ENCODE results near the gene ANO2. TPM values are rescaled to one million over a fixed set of nuclear protein-coding genes. Genes with fewer than 3 reads are reported as not detected.

ANO2 gene
- total and polyA plus RNA-seq, 8 donors: 0.43 to 2.4 (median 0.97) TPM

DNA sequence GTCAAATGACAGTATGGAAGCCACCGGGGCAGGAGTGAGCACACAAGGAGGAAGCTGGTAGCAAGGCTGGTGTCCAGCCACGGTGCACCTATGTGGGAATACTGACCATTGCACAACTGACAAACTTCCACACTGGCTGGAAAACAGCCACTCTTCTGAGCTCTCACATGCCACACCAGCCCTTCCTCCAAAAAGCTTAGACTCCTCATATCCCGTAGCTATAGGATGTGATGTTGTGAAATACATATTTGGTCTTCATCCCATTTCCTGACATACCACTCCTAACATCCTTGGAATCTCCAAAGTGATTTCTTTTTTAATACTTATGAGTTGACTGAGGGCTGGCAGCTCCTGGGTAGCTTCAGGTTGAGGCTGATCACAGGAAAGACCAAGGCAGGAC is 409.5 kb downstream of the ANO2 start:
- no peaks in the 10 kb centered on the region for H3K4me1 ChIP-seq
- intact Hi-C loops (cut with DNase I): no loop called here
- no peak for FAIRE-seq
- 74 to 88% methylated on average over 3 of the region's 3 CpGs for WGBS, 2 donors
- H3K4me3 ChIP-seq: no peak overlapping the region
- no peaks in the 10 kb centered on the region for H3K36me3 ChIP-seq
- TF ChIP-seq, protein P1, sequence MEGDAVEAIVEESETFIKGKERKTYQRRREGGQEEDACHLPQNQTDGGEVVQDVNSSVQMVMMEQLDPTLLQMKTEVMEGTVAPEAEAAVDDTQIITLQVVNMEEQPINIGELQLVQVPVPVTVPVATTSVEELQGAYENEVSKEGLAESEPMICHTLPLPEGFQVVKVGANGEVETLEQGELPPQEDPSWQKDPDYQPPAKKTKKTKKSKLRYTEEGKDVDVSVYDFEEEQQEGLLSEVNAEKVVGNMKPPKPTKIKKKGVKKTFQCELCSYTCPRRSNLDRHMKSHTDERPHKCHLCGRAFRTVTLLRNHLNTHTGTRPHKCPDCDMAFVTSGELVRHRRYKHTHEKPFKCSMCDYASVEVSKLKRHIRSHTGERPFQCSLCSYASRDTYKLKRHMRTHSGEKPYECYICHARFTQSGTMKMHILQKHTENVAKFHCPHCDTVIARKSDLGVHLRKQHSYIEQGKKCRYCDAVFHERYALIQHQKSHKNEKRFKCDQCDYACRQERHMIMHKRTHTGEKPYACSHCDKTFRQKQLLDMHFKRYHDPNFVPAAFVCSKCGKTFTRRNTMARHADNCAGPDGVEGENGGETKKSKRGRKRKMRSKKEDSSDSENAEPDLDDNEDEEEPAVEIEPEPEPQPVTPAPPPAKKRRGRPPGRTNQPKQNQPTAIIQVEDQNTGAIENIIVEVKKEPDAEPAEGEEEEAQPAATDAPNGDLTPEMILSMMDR (IDR thresholded peaks at IDR 0.05): no peak
- no peak for DNase-seq
- H3K27me3 ChIP-seq: no peaks in the 10 kb centered on the region
- H3K9me3 ChIP-seq: no peaks in the 10 kb centered on the region
- H3K27ac ChIP-seq: no peak overlapping the region
- no peak for ATAC-seq

DNA sequence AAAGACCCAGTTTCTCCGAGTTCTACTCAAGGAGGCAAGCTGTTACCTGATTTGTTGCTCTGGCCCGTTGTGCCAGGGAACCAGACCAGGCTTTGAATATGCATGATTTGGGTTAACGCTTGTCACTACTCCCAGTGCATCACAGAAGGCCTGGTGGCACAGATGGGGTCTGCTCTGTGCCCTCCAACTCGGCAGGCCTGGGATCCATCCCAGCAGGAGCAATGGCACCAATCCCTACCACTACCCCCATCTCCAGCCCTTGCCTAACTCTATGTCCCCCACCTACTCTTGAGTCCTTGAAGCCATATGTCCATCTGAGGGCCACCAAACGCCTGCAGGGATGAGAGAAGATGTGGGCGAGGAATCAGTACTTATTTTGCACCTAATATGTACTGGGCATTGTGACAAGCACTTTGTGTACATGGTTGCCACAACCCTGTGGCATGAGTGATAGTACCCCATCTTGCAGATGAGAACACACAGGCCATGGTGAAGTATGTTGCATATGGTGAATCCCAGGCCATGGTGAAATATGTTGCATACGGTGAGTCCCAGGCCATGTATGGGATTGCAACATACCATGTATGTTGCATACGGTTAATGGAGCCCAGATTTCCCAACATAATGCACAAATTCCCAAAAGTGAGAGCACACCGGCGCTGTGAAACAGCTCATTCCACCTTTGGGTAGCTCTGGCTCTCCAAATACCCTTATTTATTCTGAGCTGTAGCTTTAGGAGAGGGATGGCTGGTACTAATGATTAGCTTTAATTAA is 410.4 kb downstream of the ANO2 start:
- H3K4me3 ChIP-seq: no peak overlapping the region
- FAIRE-seq: no peak
- no peak overlapping the region for H3K27ac ChIP-seq
- no peak for ATAC-seq
- H3K27me3 ChIP-seq: no peaks in the 10 kb centered on the region
- 64 to 75% methylated on average over 10 of the region's 10 CpGs for WGBS, 2 donors
- H3K36me3 ChIP-seq: no peaks in the 10 kb centered on the region
- no peak for DNase-seq
- TF ChIP-seq, protein P1 (IDR thresholded peaks at IDR 0.05): no peak
- H3K4me1 ChIP-seq: no peaks in the 10 kb centered on the region
- H3K9me3 ChIP-seq: no peaks in the 10 kb centered on the region
- intact Hi-C loops (cut with DNase I): no loop called here

DNA sequence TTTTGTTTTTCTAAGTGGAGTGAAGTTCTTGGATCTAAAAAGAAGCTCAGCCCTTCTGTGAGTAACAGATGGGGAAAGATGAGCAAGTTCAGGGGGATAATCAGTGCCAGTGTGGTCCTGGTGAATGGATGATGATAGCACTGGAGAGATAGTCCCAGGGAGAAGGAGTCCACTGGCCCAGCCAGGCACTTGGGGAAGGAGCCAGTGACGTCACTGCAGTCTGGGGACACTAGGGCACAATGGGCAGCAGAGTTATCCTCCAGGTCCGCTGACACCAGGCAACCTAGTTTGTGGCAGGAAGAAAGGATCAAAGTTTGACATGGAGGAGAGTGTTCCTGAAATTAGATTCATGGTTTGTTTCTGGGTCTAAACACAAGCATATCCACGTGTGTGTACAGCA is 411.7 kb downstream of the ANO2 start:
- ATAC-seq (no peak), DNase-seq (no peak), FAIRE-seq (no peak)
- Histone ChIP-seq H3K9me3 (no peaks in the 10 kb centered on the region), H3K4me1 (no peaks in the 10 kb centered on the region), H3K27ac (no peak overlapping the region), H3K4me3 (no peak overlapping the region), H3K36me3 (no peaks in the 10 kb centered on the region), H3K27me3 (peaks cover 0 to 6% (median 0%) of the 10 kb centered on the region in 4 donors)
- TF ChIP-seq, protein P1 (IDR thresholded peaks at IDR 0.05): no peak
- 38 to 57% methylated on average over 3 of the region's 3 CpGs for WGBS, 2 donors
- intact Hi-C loops (cut with DNase I): no loop called here

DNA sequence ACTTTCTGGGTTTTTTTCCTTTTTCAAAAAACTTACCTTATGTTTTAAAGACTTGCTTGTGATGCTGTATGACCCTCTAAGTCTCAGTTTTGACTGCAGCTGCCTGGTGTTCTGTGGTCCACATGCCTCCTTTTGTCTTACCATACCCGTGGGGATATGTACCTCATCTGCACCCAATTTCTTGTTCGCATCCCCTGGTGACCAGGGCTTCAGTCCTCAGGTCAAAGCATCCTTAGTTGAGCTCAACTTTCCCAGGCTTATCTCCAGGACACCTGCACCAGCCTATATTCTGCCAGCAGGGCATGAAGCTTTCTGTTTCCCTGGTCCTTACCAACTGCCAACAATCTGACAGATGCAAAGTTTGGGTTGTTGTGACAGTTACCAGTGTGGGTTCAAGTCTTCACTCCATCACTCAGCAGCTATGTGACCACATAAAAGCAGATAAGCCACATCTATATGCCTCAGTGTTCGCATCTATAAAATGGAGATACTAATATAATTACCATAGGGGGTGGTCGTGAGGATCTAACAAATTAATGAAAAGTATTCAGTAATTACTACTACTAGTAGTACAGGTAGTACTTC is 419.2 kb downstream of the ANO2 start:
- Histone ChIP-seq H3K27ac (no peak overlapping the region), H3K4me1 (no peaks in the 10 kb centered on the region), H3K9me3 (no peaks in the 10 kb centered on the region), H3K27me3 (peaks cover 0 to 6% (median 0%) of the 10 kb centered on the region in 4 donors), H3K4me3 (no peak overlapping the region), H3K36me3 (no peaks in the 10 kb centered on the region)
- intact Hi-C loops (cut with DNase I): no loop called here
- ATAC-seq: no peak
- TF ChIP-seq, protein P1 (IDR thresholded peaks at IDR 0.05): no peak
- WGBS, 2 donors: 59 to 69% methylated on average over 4 of the region's 4 CpGs
- DNase-seq: no peak
- FAIRE-seq: no peak

Data from pancreas (tissue), 10 donors.